ENCODE measurements around the gene ENAH.

The ENAH gene

DNA sequence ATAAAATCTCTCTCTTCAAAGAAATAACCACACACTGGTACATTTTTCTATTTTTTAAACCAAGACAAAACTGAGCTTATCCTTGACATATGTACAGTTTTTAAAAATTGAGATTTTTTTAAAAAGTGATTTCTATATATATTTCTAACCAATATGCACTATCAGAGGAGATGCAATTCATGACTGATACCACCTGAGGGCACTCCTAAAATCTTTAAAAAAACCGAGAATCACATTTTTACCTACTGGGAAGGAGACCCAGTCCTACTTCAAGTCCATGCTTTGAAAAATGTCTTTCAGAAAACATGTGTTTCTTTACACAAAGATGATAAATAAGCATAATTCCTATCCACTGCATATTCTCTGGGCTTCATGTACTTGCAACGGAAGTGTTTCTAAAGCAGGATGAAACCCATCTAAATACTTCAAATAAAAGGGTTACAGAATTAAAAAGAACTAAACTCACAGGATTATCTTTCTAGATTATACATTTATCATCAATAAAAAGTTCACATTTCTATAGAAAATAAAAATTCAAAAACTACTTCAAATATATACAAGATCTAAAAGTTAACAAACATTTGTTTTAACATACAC is 98.6 kb downstream of the ENAH start:
- peak; percentile 17 for DNase-seq

GRCh38 chr1:225549821-225550220 is 103.1 kb downstream of the ENAH start:
- no peak for DNase-seq

GRCh38 chr1:225548140-225548857 is 104.6 kb downstream of the ENAH start:
- DNase-seq = no peak

- DNase-seq = no peak
Measured at GRCh38 chr1:225545649-225546048, 107.3 kb downstream of the ENAH start.

- DNase-seq = no peak
Measured at GRCh38 chr1:225544924-225545323, 108.0 kb downstream of the ENAH start.

- no peak for DNase-seq
Measured at GRCh38 chr1:225544263-225544662, 108.7 kb downstream of the ENAH start.

DNA sequence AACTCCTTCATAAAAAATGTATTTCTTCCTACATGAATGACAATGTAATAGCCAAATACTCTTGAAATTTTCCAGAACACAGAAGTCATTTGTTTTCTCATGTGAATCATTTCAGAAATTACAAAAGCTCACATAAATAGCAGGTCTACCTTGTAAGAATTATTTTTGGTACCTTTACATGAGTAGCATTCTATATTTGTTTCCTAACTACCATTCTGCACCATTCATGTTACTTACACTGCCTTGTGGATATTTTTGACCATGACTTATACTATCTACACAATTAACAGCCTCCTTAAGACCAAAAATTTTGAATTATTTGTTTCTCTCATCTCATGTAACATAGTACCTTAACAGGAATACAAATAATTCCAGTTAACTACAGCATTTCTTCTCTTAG is 109.6 kb downstream of the ENAH start:
- no peak for DNase-seq

- no peak for DNase-seq
Measured at GRCh38 chr1:225541383-225541782, 111.5 kb downstream of the ENAH start.

GRCh38 chr1:225539575-225539974 is 113.3 kb downstream of the ENAH start:
- DNase-seq = no peak

- no peak for DNase-seq
Measured at GRCh38 chr1:225539069-225539468, 113.9 kb downstream of the ENAH start.

- no peak for DNase-seq
Measured at GRCh38 chr1:225537554-225538251, 115.2 kb downstream of the ENAH start.

GRCh38 chr1:225535280-225535679 is 117.6 kb downstream of the ENAH start:
- no peak for DNase-seq

- no peak for DNase-seq
Measured at GRCh38 chr1:225534772-225535171, 118.2 kb downstream of the ENAH start.

GRCh38 chr1:225534135-225534534 is 118.8 kb downstream of the ENAH start:
- no peak for DNase-seq

DNA sequence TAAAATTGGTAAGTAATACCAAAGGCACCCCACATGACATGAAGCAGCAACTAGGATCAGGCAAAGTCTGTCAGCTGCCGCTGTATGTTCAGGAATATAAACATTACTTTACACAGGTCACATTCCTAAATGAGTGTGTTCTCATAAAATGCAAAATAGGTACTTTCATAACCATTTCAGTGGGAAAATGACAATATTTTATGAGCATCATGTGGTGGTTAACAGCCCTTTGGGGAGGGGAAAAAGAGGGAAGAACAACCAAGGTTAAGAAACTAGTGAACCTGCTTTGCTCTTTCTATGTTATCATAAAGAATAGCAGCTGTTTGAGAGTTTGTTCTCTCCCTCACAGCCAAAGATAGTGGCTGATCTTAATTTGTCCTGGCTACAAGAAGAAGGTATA is 119.7 kb downstream of the ENAH start:
- DNase-seq = no peak

GRCh38 chr1:225532240-225532944 is 120.5 kb downstream of the ENAH start:
- no peak for DNase-seq

GRCh38 chr1:225529726-225530125 is 123.2 kb downstream of the ENAH start:
- no peak for DNase-seq

- no peak for DNase-seq
Measured at GRCh38 chr1:225527575-225527974, 125.3 kb downstream of the ENAH start.

DNA sequence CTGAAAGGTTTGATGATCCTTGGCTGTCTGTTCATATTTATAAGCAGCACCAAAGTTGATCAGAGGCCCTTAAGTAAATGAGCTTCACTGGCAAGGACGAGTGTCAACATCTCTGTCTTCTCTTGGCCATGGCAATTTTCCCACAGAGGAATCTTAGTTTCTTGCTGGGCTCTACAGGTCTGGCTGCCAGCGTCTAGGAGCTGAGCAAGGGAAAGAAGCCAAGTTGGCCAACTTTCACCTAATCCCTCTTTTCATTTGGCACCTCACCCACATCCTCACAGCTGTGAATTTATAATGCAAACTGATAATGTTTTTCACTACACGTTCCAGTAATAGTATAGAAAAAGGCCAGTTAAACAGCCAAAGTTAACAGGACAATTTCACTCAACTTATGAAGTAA is 126.0 kb downstream of the ENAH start:
- no peak for DNase-seq

GRCh38 chr1:225525377-225525776 is 127.5 kb downstream of the ENAH start:
- DNase-seq = no peak

- DNase-seq = no peak
Measured at GRCh38 chr1:225524570-225524969, 128.4 kb downstream of the ENAH start.

GRCh38 chr1:225523263-225523950 is 129.5 kb downstream of the ENAH start:
- DNase-seq = no peak

Data from activated CD4-positive, alpha-beta T cell treated with anti-CD3 and anti-CD28 coated beads, Interleukin-2, amount 50 U/mL, for 16 hours (primary cell).